H1 (cell line): Measurements from ENCODE around the gene HEXIM2. TPM values are rescaled to one million over a fixed set of nuclear protein-coding genes. Genes with fewer than 3 reads are reported as not detected.

Source experiments
- CTCF ChIA-PET: fragments of 300-600 bp; sonication (Branson Sonifier 250); formaldehyde crosslinking; loops from one replicate; lab custom pipeline; 2021; ENCODE audit not compliant: partially characterized antibody; lab: Charles Lee
- POLR2A ChIA-PET: fragments of 300-600 bp; sonication (Branson Sonifier 250); formaldehyde crosslinking; loops from one replicate; lab custom pipeline; 2021; ENCODE audit warnings: inconsistent platforms; ENCODE audit not compliant: partially characterized antibody; lab: Charles Lee
- DNase-seq, 2 experiments: peaks; one replicate each; pipeline versions ENCODE4 v3.0.0 to v3.0.0-alpha.2; 2010 to 2022; ENCODE audit warnings: low spot score in 2 of 2, low read depth in 1 of 2, mixed read lengths in 1 of 2
- FAIRE-seq: peaks from 2 replicates; lab custom pipeline; 2011; peaks lifted over from hg19 to GRCh38; lab: Jason Lieb, UNC
- H2AFZ ChIP-seq: 2 replicates; pipeline ENCODE4 v1.8.1; 2012; ENCODE audit warnings: low read length, inconsistent platforms
- H2AK5ac ChIP-seq: 2 replicates; pipeline ENCODE4 v1.6.1; 2013; ENCODE audit warnings: low read depth, low read length
- H2BK120ac ChIP-seq: replicated peaks from 2 replicates; pipeline ENCODE3; 2013; ENCODE audit warnings: low read depth, low read length, inconsistent platforms
- H2BK12ac ChIP-seq: 2 replicates; pipeline ENCODE4 v1.6.1; 2013; ENCODE audit warnings: low read depth, low read length
- H2BK15ac ChIP-seq: 2 replicates; pipeline ENCODE4 v1.6.1; 2013; ENCODE audit warnings: low read length
- H2BK20ac ChIP-seq: 2 replicates; pipeline ENCODE4 v1.6.1; 2013; ENCODE audit warnings: low read length
- H2BK5ac ChIP-seq: 2 replicates; pipeline ENCODE4 v1.6.1; 2013; ENCODE audit warnings: low read depth, low read length
- H3K14ac ChIP-seq: 2 replicates; pipeline ENCODE4 v1.6.1; 2013; ENCODE audit warnings: inconsistent platforms; ENCODE audit not compliant: insufficient read length
- H3K18ac ChIP-seq: 2 replicates; pipeline ENCODE4 v1.6.1; 2013; ENCODE audit warnings: low read length; ENCODE audit errors: extremely low read depth
- H3K23ac ChIP-seq: 2 replicates; pipeline ENCODE4 v1.6.1; 2013; ENCODE audit warnings: inconsistent platforms; ENCODE audit not compliant: insufficient read length
- H3K23me2 ChIP-seq: 2 replicates; pipeline ENCODE4 v1.6.1; 2013; ENCODE audit warnings: low read depth, low read length
- H3K27ac ChIP-seq: 2 replicates; pipeline ENCODE4 v1.6.1; 2011; ENCODE audit warnings: low read depth, low read length, inconsistent platforms
- H3K27me3 ChIP-seq, 4 experiments: replicated peaks in 1 of 4; 1 replicate in 1 of 4; 2 replicates in 3 of 4; pipeline versions ENCODE4 v1.6.1 to v1.8.1; 2011 to 2013; ENCODE audit warnings: low read length in 3 of 4, mild to moderate bottlenecking in 3 of 4, inconsistent platforms in 2 of 4, mixed read lengths in 2 of 4, moderate library complexity in 1 of 4; ENCODE audit not compliant: control insufficient read depth in 3 of 4, insufficient read depth in 3 of 4; ENCODE audit errors: extremely low read depth in 1 of 4
- H3K36me3 ChIP-seq, 4 experiments: 2 replicates each; pipeline versions ENCODE4 v1.6.1 to v1.8.1; 2011 to 2013; ENCODE audit warnings: mild to moderate bottlenecking in 4 of 4, low read length in 3 of 4, moderate library complexity in 2 of 4, control low read depth in 1 of 4, inconsistent platforms in 1 of 4; ENCODE audit not compliant: insufficient read depth in 4 of 4, control insufficient read depth in 2 of 4
- H3K4ac ChIP-seq: replicated peaks from 2 replicates; pipeline ENCODE3; 2013; ENCODE audit warnings: low read length, low read depth, mixed read lengths, inconsistent platforms; ENCODE audit not compliant: insufficient read length
- H3K4me1 ChIP-seq, 4 experiments: replicated peaks in 1 of 4; 1 replicate in 1 of 4; 2 replicates in 3 of 4; pipeline versions ENCODE4 v1.6.1 to v1.8.1; 2011 to 2013; ENCODE audit warnings: low read length in 3 of 4, inconsistent platforms in 2 of 4, mixed read lengths in 1 of 4; ENCODE audit not compliant: insufficient read depth in 4 of 4, control insufficient read depth in 3 of 4
- H3K4me2 ChIP-seq, 2 experiments: 2 replicates each; pipeline versions ENCODE4 v1.6.1 to v1.8.1; 2011 to 2013; ENCODE audit warnings: low read depth in 2 of 2, low read length in 2 of 2, control low read depth in 1 of 2, inconsistent platforms in 1 of 2, mild to moderate bottlenecking in 1 of 2; ENCODE audit not compliant: insufficient read depth in 1 of 2
- H3K4me3 ChIP-seq, 4 experiments: fragments of 200-600, 300-600 bp in 1 of 4; sonication (generic), shearing (Covaris generic), sonication (Bioruptor Twin) in 1 of 4; 2 replicates each; pipeline versions ENCODE4 v1.5.1 to v1.8.1; 2011 to 2016; ENCODE audit warnings: low read length in 4 of 4, low read depth in 3 of 4, control low read depth in 2 of 4, inconsistent platforms in 2 of 4, mild to moderate bottlenecking in 2 of 4, mixed read lengths in 1 of 4, moderate library complexity in 1 of 4; ENCODE audit not compliant: insufficient read depth in 2 of 4; ENCODE audit errors: extremely low read depth in 1 of 4
- H3K56ac ChIP-seq: replicated peaks from 2 replicates; pipeline ENCODE3; 2013; ENCODE audit warnings: low read depth, mild to moderate bottlenecking, mixed read lengths, low read length, inconsistent platforms; ENCODE audit not compliant: insufficient read length
- H3K79me1 ChIP-seq: 2 replicates; pipeline ENCODE4 v1.6.1; 2013; ENCODE audit warnings: low read depth, low read length, control low read depth
- H3K79me2 ChIP-seq, 2 experiments: 2 replicates each; pipeline versions ENCODE4 v1.6.1 to v1.8.1; 2012 to 2013; ENCODE audit warnings: low read length in 2 of 2, mild to moderate bottlenecking in 2 of 2, inconsistent platforms in 1 of 2; ENCODE audit not compliant: insufficient read depth in 2 of 2, control insufficient read depth in 1 of 2
- H3K9ac ChIP-seq, 4 experiments: replicated peaks in 1 of 4; 1 replicate in 1 of 4; 2 replicates in 3 of 4; pipeline versions ENCODE4 v1.6.1 to v1.8.1; 2011 to 2013; ENCODE audit warnings: low read depth in 3 of 4, low read length in 3 of 4, control low read depth in 2 of 4, mild to moderate bottlenecking in 2 of 4, moderate library complexity in 2 of 4, inconsistent platforms in 1 of 4; ENCODE audit errors: extremely low read depth in 1 of 4
- H3K9me3 ChIP-seq, 2 experiments: 2 replicates each; pipeline versions ENCODE4 v1.6.1 to v1.8.1; 2012 to 2013; ENCODE audit warnings: mild to moderate bottlenecking in 2 of 2, moderate library complexity in 2 of 2, control low read depth in 1 of 2, inconsistent platforms in 1 of 2, low read depth in 1 of 2, low read length in 1 of 2, mixed read lengths in 1 of 2; ENCODE audit not compliant: insufficient read depth in 2 of 2
- H4K20me1 ChIP-seq, 2 experiments: replicated peaks in 1 of 2; 2 replicates each; pipeline versions ENCODE3 to v1.8.1; 2011 to 2013; ENCODE audit warnings: inconsistent platforms in 2 of 2, low read length in 2 of 2, mild to moderate bottlenecking in 1 of 2; ENCODE audit not compliant: insufficient read depth in 2 of 2, control insufficient read depth in 1 of 2
- H4K5ac ChIP-seq: 2 replicates; pipeline ENCODE4 v1.6.1; 2013; ENCODE audit warnings: low read length, low read depth, mixed read lengths, inconsistent platforms; ENCODE audit not compliant: insufficient read length
- H4K8ac ChIP-seq: 2 replicates; pipeline ENCODE4 v1.8.0; 2013; ENCODE audit warnings: mild to moderate bottlenecking, moderate library complexity, low read length, inconsistent platforms; ENCODE audit not compliant: insufficient read depth; ENCODE audit errors: extremely low read depth
- H4K91ac ChIP-seq: replicated peaks from 2 replicates; pipeline ENCODE3; 2013; ENCODE audit warnings: low read length, mixed read lengths, inconsistent platforms; ENCODE audit not compliant: insufficient read length
- FOSL1 ChIP-seq: IDR thresholded peaks from 2 replicates; pipeline ENCODE4 v1.6.1; 2011; ENCODE audit warnings: mild to moderate bottlenecking, low read depth, low read length, moderate library complexity; ENCODE audit not compliant: insufficient read depth
- JUN ChIP-seq: IDR thresholded peaks from 2 replicates; pipeline ENCODE4 v1.6.1; 2011; ENCODE audit warnings: low read depth, mild to moderate bottlenecking, improper control_type of control experiment, low read length
- JUND ChIP-seq: IDR thresholded peaks from 2 replicates; pipeline ENCODE4 v1.6.1; 2011; ENCODE audit warnings: mild to moderate bottlenecking, improper control_type of control experiment, low read length
- POU5F1 ChIP-seq: IDR thresholded peaks from 2 replicates; pipeline ENCODE4 v1.6.1; 2011; ENCODE audit warnings: low read depth, mild to moderate bottlenecking, low read length, moderate library complexity
- RAD21 ChIP-seq, 2 experiments: IDR thresholded peaks in 1 of 2; conservative IDR thresholded peaks in 1 of 2; 2 replicates each; pipeline ENCODE4 v1.6.1; 2011; ENCODE audit warnings: low read depth in 2 of 2, low read length in 2 of 2, improper control_type of control experiment in 1 of 2, inconsistent platforms in 1 of 2, mild to moderate bottlenecking in 1 of 2, moderate library complexity in 1 of 2
- SRF ChIP-seq: IDR thresholded peaks from 2 replicates; pipeline ENCODE4 v1.6.1; 2011; ENCODE audit warnings: mild to moderate bottlenecking, low read depth, low read length, moderate library complexity
- SUZ12 ChIP-seq: fragments of 200-600 bp; sonication (generic); IDR thresholded peaks from 2 replicates; pipeline ENCODE4 v1.6.1; 2012; ENCODE audit warnings: mild to moderate bottlenecking, inconsistent platforms, low read length, moderate library complexity, mixed read lengths
- TAF1 ChIP-seq: IDR thresholded peaks from 2 replicates; pipeline ENCODE4 v1.6.1; 2011; ENCODE audit warnings: mild to moderate bottlenecking, low read depth, low read length
- TEAD4 ChIP-seq: IDR thresholded peaks from 2 replicates; pipeline ENCODE4 v1.6.1; 2012; ENCODE audit warnings: low read depth, low read length, inconsistent platforms, mixed read lengths
- YY1 ChIP-seq: IDR thresholded peaks from 2 replicates; pipeline ENCODE4 v1.6.1; 2011; ENCODE audit warnings: low read depth, mild to moderate bottlenecking, low read length
- WGBS, 2 experiments: shearing (Covaris generic) in 1 of 2; methylation state at CpG; one replicate each; pipeline versions ENCODE4 v1.1.6 to v1.1.7; 2013 to 2015; ENCODE audit warnings: low lambda C conversion rate in 2 of 2, mixed read lengths in 2 of 2, inconsistent platforms in 1 of 2, low coverage in 1 of 2, missing lambda C conversion rate in 1 of 2; ENCODE audit not compliant: insufficient replicate concordance in 2 of 2, insufficient coverage in 1 of 2, insufficient read length in 1 of 2; ENCODE audit errors: extremely low coverage in 1 of 2, missing lambda C conversion rate in 1 of 2; 5-methylcytosine and 5-hydroxymethylcytosine counted together
- polyA plus RNA-seq, 7 experiments: library from polyadenylated mRNA; depleted of rRNA in 3 of 7; stranded (reverse) in 5 of 7; unstranded in 2 of 7; fragments of >200 nt in 5 of 7; fragments of 200-250 nt in 2 of 7; gene quantifications; 1 replicate in 5 of 7; 2 replicates in 1 of 7; 4 replicates in 1 of 7; pipeline versions ENCODE4 v1.2.1 to v1.2.3, GENCODE V29; 2011 to 2013; ENCODE audit warnings: missing spikeins in 2 of 7, mixed read lengths in 2 of 7
- total RNA-seq: library from RNA; stranded (reverse); fragmentation: NEBNext Ultra II Directional; extraction: Animal tissue kit (Norgen Biotek cat#: 25700); gene quantifications from 2 replicates; pipeline ENCODE4 v1.2.1, GENCODE V29; 2021
- TF ChIP-seq, protein P1 (sequence below): IDR thresholded peaks from 2 replicates; pipeline ENCODE4 v1.6.1; 2011; ENCODE audit warnings: low read depth, mild to moderate bottlenecking, low read length; ENCODE audit not compliant: insufficient read depth

HEXIM2 gene
- total and polyA plus RNA-seq, 2 of the 8 experiments (the other 6 are each of a cell fraction or from before 2014, with no cell fraction given) = 7.5 to 13.2 TPM

DNA sequence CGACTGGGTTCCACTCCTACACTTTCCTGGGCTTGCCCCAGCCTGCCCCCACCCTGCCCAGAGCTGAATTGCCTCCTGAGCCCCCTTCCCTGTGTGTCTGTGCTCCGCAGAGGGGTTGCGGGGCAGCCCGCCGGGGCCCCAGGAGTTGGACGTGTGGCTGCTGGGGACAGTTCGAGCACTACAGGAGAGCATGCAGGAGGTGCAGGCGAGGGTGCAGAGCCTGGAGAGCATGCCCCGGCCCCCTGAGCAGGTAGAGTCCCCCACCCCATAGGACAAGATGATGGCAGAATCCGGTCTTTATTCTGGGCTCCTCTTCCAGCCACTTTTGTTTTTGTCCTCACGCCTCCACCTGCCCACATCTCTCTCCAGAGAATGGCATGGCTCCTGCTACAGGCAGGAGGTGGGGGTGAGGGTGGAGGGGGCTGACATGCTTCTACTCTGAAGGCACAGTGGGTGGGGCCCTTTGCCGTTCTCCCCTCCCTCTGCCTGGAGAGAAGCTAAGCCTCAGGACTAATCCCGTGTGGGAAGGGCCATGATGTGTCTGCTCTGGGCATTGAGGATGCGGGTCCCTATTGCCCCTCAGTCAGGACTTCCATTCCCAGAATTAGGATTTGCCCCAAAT lies 22.7 kb upstream of the HEXIM2 start:
- no peak for TF ChIP-seq RAD21 (IDR thresholded peaks at IDR 0.05 in 1 of 2, conservative IDR thresholded peaks at IDR 0.05 in 1 of 2; ENCODE audit: low read depth in 2 of 2, low read length in 2 of 2)
- no peak for TF ChIP-seq SUZ12
- no peak for TF ChIP-seq YY1
- no peak for TF ChIP-seq FOSL1
- TF ChIP-seq JUN = no peak
- TF ChIP-seq, protein P1, sequence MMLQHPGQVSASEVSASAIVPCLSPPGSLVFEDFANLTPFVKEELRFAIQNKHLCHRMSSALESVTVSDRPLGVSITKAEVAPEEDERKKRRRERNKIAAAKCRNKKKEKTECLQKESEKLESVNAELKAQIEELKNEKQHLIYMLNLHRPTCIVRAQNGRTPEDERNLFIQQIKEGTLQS = no peak
- no peak for TF ChIP-seq JUND
- no peak for TF ChIP-seq SRF
- no peak for TF ChIP-seq TAF1
- no peak for TF ChIP-seq POU5F1
- no peak for TF ChIP-seq TEAD4
- no peak overlapping the region for H2BK5ac ChIP-seq
- DNase-seq (no peak), FAIRE-seq (no peak)
- H3K9me3 ChIP-seq = no peaks in the 10 kb centered on the region
- H3K14ac ChIP-seq = no peak overlapping the region
- no peak overlapping the region for H4K8ac ChIP-seq
- 80% methylated on average over 14 of the region's 14 CpGs; no CpG with 5 or more reads in 1 of the 2 experiments for WGBS, 2 experiments
- no peak overlapping the region for H4K5ac ChIP-seq
- CTCF ChIA-PET = interaction anchor here (1.1 to 11.7 kb wide), 4 partner anchors 12 to 97 kb away, joined by 3 to 156 read pairs (median 47); partner anchors contain the start of genes HEXIM1 and HEXIM2
- H3K23me2 ChIP-seq = peaks cover 5% of the 10 kb centered on the region
- no peaks in the 10 kb centered on the region for H3K27me3 ChIP-seq
- no peak overlapping the region for H3K23ac ChIP-seq
- no peak overlapping the region for H4K91ac ChIP-seq
- H3K79me1 ChIP-seq = no peaks in the 10 kb centered on the region
- no peak overlapping the region for H2BK12ac ChIP-seq
- no peak overlapping the region for H2BK20ac ChIP-seq
- no peak overlapping the region for H3K4me2 ChIP-seq
- H2AFZ ChIP-seq = no peak overlapping the region
- no peak overlapping the region for H2BK15ac ChIP-seq
- no peak overlapping the region for H2BK120ac ChIP-seq
- no peak overlapping the region for H3K18ac ChIP-seq
- H3K56ac ChIP-seq = no peak overlapping the region
- H3K9ac ChIP-seq = no peak overlapping the region
- H3K36me3 ChIP-seq = no peaks in the 10 kb centered on the region
- no peak overlapping the region for H3K4me3 ChIP-seq
- H3K79me2 ChIP-seq = no peaks in the 10 kb centered on the region
- H4K20me1 ChIP-seq = no peaks in the 10 kb centered on the region
- H3K4me1 ChIP-seq = peaks cover 0 to 12% (median 9%) of the 10 kb centered on the region in 4 experiments; a peak in 5 of 7 replicates
- POLR2A ChIA-PET = interaction anchor here (1.0 to 15.8 kb wide), 5 partner anchors 10 to 32 kb away, joined by 3 to 185 read pairs (median 9); partner anchors contain the start of genes HEXIM1 and HEXIM2
- no peak overlapping the region for H3K4ac ChIP-seq
- no peak overlapping the region for H2AK5ac ChIP-seq
- H3K27ac ChIP-seq = no peak overlapping the region
